GM21515 (cell line): ENCODE data around the gene CAPN8.
"Not testable (repeated sequence)": the region's sequence is repeated elsewhere in the genome, so short reads cannot be mapped to it uniquely, and the experiment has no call there.

Experiments used
- ATAC-seq: cut with Tn5 transposase; IDR thresholded peaks from one replicate; pipeline ENCODE4 v1.9.1; 2021; ENCODE audit not compliant: unreplicated experiment

The CAPN8 gene

DNA sequence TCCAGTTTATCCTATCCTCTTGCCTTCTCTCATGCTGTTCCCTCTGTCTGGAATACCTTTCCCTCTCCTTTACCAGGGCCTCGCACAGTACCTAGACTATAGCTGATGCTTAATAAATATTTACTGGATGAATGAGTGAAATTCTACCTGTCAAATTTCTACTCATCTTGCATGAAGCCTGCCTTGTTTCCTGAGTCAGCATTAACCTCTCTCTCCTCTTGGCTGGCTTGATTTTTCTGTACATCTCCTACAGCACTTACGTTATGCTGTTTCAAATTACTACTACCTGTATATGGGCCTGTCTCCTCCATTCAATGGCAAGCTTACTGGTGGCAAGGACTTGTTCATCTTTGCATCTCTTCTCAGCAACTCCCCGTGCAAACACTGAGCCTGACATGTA lies 130.8 kb downstream of the CAPN8 start:
- ATAC-seq = no peak

DNA sequence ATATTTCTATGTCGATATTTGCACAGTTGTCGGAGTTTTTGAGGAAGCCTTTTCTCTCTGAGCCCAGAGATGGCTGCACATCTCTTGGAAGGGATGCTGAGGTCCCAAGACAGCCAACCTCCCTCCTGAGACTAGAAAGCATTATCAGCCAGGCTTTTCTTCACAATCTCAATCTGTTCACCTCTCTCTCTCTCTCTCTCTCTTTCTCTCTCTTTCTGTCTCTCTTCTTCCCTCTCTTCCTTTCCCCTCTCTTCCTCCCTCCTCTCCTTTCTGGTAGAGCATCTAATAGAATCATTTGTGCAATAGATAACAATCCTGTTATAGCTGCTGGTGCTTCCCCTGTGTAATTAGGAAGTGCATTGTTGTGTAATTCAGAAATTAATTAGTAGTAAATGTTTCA lies 131.8 kb downstream of the CAPN8 start:
- ATAC-seq = no peak

DNA sequence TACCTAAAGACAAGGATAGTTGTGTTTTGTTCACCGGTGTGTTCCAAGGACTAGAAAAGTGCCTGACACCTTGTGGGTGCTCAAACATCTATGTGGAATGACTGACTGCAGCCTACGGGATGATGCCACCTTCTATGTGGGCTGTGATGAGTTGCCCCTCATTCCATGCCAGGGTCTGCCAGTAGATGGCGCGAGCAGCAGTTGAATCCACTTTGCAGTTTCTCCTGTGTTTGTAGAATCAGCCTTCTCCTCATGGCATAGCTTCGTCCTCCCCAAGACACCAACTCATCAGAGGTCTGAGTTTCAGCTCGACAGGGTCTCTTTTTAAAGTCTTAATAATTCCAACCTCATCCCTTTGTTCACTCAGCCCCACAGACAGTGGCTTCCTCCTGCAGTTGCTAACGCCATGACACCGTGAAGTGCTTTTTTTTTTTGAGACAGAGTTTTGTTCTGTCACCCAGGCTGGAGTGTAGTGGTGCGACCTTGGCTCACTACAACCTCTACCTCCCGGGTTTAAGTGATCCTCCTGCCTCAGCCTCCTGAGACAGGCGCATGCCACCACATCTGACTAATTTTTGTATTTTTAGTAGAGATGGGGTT lies 133.7 kb downstream of the CAPN8 start:
- ATAC-seq = no peak

DNA sequence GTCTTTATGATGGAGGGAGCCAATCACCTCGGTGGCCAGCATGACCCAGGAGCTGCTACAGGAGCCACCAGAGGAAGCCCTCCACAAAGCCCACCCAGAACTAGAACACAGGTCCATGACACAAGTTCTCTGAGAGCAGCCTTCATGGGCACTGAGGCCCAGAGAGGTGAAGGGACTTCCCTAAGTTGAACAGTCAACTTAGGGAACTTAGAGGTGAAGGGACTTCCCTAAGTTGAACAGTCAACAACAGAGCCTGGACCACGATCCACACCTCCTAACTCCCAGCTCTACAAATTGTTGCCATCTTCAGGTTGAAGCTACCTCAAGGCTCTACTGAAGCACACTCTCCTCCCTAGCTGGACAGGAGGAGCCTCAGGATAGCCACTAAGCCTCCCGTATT lies 139.5 kb downstream of the CAPN8 start:
- ATAC-seq = no peak

DNA sequence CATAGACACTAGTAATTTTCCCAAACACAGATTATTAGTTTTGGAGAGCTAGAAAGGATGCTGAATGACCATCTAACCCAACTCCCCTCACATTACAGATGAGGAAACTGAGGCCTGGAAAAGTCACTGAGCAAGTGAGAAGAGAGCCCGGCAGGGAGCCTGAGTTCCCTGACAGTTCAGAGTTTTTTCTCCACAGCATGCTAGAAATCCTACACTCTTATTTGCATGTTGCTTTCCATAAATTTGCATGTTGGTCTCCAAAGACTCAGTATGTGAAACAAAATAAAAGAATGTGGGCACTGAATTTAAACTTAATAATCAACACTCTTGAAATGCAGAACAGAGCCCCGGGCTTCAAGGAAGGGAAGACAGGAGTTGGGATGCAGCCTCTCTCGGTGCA lies 140.0 kb downstream of the CAPN8 start:
- no peak for ATAC-seq

DNA sequence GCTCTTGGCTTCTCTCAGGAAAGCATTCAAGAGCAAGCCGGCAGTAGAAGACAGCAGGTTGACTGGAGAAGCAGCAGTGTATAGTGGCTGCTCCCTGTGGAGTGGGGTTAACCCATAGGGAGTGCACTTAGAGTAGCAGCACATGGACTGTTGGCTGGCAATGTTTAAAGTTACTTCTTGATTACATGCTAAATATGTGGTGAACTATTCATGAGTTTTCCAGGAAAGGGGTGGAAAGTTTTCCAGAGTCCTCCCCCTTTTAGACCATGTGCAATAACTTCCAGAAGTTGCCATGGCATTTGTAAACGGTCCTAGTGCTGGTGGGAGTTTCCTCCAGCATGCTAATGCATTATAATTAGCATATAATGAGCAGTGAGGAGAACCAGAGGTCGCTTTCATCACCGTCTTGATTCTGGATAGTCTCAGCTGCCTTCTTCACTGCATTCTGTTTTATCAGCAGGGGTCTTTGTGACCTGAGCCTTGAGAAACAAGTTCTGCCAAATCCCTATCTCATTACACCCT lies 140.5 kb downstream of the CAPN8 start:
- ATAC-seq = no peak

DNA sequence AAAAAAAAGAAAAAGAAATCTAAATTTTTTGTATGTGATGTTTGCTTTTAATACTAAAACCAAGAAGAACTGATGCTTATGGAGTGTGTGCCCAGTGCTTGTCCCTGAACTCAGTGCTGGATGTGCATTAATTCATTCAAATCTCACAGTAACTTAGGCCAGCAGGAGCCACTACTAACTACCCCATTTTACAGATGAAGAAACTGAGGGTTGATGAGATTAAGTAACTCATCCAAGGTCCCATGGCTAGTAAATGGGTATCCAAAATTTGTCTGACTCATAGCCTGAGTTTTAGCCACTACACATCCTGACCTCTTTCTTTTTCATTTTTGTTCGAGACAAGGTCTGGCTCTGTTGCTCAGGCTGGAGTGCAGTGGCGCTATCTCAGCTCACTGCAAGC lies 144.4 kb downstream of the CAPN8 start:
- no peak for ATAC-seq

DNA sequence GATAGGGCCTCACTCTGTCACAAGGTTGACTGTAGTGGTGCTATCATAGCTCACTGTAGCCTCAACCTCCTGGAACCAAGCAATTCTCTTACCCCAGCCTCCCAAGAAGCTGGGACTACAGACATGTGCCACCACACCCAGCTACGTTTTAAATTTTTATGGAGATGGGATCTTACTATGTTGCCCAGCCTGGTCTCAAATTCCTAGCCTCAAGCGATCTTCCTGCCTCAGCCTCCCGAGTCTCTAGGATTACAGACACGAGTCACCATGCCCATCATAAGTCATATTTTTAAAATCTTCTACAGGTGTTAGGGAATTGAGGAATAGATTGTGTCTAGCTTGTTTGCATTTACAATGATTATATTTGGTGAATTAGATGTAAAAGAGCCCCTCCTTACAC lies 145.3 kb downstream of the CAPN8 start:
- no peak for ATAC-seq

DNA sequence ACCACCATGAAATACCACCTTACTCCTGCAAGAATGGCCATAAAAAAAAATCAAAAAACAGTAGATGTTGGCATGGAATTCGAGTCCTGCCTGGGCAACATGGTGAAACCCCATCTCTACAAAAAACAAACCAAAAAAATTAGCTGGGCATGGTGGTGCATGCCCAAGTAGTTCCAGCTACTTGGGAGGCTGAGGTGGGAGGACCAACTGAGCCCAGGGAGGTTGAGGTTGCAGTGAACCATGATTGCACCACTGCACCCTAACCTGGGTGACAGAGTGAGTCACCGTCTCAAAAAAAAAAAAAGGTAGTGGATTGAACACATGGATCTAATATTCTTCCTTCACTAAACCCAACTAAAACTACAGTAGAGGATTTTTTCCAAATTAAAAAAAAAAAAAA lies 146.4 kb downstream of the CAPN8 start:
- ATAC-seq = no peak

DNA sequence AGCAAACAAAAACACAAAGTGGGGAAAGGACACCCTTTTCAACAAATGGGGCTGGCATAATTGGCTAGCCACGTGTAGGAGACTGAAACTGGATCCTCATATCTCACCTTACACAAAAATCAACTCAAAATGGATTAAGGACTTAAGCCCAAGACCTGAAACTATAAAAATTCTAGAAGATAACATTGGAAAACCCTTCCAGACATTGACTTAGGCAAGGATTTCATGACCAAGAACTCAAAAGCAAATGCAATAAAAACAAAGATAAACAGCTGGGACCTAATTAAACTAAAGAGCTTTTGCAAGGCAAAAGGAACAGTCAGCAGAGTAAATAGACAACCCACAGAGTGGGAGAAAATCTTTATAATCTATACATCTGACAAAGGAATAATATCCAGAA lies 146.9 kb downstream of the CAPN8 start:
- ATAC-seq = not testable (repeated sequence)

DNA sequence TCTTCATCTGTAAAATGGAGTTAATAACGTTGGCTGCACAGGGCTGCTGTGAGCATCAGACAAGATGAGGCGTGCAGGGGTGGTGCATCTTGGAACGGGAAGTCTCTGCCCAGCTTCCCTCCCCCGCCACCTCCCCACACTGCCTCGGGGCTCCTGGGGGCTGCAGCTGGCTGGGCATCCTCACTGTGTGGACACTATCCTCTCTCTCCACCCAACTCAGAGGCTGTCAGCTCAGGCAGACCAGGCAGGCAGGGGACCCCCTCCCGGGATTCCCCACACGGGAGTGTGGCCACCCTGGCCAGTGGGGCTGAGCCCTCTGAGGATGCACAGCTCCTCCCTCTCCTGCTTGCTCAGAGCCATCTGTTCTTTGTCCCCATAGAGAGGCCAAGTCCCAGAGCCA lies 149.6 kb downstream of the CAPN8 start:
- ATAC-seq = no peak

DNA sequence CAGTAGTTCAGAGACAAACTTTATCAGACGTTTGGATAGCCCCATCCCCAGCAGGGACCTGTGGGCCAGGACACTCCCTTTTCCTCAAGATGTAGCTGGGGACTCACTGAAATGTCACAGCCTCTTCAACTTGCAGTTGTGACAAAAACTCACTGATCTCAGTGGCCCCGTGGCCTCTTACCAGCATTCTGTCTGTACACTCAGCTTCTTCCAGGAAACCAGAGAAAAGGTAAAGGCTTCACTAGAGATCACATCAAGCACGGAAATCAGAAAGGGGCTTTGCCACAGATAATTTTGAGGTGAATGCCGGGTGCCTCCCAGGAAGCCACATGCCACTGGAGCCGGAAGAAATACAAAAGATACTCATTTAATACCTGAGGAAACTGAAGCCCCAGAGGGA lies 150.1 kb downstream of the CAPN8 start:
- no peak for ATAC-seq

DNA sequence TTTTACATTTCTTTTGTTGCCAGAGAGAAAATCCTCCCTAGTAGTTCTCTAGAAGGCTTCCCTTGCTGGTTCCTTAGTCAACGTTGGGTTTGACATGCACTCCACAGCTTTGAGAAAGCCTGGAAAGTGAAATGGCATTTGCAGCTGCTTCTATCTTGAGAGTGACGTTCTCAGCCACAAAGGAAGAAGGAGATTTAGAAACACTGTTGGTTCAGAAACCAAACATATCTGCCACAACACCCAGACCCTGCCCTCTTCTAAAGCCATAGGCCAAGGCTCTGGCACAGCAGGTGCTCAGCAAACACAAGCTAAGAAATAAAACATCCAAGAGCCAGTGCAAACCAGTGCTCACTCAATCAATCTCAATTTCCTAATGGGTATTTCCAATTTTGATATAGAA lies 150.9 kb downstream of the CAPN8 start:
- no peak for ATAC-seq

DNA sequence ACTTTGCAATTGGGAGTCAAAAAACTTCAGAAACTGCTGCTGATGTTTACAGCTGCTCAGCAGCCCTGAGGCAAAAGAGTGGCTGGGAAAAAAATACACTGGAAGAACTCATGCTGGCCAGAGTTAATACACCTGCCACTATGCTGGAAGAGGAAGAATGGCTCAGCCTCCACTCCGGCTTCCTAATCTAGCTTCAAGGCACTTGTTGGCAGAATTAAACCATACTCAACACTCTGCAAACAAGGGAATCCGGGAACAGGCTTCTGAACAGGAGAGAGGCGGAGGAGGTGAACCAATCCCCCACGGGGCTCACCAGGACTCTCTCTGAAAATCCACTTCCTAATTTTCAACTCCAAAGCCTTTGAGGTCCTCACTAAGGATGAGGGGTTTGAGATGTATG lies 152.2 kb downstream of the CAPN8 start:
- ATAC-seq = no peak

DNA sequence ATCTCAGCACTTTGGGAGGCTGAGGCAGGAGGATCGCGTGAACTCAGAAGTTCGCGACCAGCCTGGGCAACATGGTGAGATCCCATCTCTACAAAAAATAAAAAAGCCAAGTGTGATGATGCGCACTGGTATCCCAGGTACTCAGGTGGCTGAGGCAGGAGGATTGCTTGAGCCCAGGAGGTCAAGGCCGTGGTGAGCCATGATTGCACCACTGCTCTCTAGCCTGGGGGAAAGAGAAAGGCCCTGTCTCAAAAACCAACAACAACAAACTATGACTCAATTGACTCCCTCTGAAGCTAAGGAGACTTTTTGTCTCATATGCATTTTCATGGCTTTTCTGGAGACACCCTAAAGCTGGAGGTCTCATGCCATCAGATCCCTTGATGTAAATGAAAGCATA lies 153.4 kb downstream of the CAPN8 start:
- ATAC-seq = no peak

DNA sequence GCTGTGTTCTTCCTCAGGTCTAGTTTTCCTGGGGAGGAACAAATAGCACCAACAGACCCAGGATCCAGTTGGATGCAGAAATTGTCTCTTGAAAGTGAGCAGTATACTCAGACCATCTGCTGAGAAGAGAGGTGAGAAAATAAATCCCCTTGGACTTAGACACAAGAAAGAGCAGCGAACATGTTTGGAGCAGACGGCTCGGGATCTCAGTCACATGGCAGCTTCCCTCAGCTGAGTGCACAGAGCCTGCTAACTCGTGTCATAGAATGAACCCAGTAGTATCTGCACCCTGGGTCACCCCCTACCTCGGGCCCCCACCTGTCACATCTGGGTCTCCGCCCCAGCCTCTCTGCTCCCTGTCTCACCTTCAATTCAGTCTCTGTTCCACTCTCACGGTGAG lies 156.7 kb downstream of the CAPN8 start:
- ATAC-seq = no peak

DNA sequence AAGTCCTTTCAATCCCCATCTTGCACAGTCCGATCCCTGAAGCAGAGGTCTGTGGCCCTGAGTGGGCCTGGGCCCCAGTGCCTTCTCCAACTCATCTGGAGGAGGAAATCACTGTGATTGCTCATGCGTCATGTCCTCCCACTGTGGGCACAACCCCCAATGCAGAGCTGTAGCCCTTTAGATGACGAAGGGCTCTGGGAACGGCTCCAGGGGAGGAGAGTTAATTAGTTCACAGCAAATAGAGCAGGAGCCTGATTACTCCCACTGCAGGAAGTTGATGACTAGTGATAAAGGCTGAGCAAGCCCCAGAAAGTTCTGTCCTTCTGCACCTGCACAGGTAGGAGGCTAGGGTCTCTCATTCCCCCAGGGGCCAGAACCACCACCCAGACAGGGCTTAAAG lies 160.8 kb downstream of the CAPN8 start:
- ATAC-seq = no peak

DNA sequence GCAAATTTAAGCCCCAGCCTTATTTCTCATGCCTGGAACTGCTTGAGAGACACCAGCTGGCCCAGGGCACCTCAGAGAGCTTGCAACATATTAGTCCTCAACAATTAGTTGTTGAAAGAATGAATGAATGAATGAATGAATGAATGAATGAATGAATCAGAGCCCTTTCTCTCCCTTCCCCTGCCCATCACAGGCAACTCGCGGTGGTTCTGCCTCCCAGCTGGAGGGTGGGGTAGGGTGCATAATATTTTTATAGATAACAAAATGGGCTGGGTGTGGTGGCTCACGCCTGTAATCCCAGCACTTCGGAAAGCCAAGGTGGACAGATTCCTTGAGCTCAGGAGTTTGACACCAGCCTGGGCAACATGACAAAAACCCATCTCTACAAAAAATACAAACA lies 162.2 kb downstream of the CAPN8 start:
- ATAC-seq = no peak

DNA sequence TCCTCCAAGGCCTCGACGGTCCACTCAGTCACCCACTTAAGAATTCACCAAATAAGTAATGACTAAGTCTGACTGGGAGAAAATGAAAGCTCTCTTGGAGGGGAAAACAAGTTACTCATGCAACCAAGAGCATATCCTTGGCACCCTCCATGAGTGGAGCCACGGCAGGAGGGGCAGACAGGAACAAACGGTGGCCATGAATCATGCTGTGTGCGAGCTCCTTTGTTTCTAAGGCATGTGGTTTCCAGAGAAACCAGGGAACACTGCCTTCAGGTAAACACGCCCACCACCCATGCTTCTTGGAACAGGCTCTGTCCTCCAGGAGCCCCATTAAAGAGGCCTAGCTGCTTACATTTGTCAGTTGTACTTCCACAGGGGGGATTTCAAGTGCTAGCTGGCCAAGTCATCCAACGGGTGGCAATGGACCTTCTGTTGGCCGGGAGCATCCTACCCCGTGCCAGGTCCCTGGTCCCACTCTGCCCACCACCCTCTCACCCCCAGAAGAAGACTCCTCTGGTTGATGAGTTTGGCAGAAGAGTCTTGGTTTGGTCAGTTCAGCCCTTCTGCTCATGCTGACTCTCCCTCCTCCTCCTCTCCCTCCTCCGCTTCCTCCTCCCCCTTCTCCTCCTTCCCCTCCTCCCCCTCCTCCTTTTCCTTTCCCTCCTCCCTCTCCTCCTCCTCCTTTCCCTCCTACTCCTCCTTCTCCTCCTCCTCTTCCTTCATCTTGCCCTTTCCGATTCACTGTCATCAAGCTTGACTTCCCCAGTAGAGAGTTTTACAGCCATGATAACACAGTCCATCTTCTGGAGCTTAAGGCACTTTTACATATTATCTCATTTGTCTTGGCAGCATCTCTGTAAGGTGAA lies 164.7 kb downstream of the CAPN8 start:
- ATAC-seq = no peak

DNA sequence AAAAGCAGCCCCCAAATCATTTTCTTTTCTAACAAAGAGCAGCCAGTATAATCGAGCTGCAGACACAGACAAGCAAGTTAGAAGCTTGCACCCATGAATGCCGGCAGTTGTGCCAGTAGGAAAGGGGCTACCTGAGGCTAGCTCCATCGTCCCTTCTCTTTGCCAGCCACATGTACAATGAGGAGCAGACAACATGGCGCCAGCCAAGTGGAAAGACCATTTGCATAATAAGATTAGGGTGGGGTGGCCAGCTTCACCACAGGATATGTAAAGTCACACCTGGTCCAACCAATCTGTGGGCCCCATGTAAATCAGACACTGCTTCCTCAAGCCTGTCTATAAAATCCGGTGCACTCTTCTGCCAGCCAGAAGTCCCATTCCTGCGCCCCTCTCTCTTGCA lies 168.6 kb downstream of the CAPN8 start:
- ATAC-seq = no peak

DNA sequence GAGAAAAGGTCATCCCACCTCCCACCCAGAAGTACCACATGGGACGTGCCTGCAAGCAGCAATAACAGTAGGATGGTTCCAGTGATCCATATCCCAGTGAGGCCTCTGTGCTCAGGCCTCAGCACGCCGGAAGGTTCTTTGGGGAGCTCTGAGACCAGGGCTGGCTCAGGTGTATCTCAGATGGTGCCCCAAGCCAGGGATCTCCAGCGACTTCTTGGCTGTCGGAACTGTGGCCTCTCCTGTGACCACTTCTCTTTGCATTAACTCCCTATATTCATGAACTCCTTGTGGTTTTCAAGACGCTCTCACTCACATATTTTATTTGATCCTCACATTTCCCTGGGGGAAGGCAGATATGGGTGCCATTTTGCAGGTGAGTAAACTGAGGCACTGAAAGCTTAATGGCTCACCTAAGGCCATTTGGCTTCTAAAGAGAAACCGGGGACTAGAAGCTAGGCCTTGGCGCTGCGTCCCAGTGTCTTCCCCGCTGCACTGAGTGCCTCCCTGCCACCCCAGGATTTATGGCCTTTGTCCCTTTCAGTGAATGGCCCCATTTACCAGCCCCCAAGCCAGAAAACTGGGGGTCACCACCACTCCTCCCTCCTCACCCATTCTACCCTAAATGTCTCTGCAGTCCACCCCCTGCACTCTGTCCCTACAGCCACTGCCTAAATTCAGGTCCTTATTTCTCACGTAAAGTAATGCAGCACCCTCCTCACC lies 170.4 kb downstream of the CAPN8 start:
- no peak for ATAC-seq

DNA sequence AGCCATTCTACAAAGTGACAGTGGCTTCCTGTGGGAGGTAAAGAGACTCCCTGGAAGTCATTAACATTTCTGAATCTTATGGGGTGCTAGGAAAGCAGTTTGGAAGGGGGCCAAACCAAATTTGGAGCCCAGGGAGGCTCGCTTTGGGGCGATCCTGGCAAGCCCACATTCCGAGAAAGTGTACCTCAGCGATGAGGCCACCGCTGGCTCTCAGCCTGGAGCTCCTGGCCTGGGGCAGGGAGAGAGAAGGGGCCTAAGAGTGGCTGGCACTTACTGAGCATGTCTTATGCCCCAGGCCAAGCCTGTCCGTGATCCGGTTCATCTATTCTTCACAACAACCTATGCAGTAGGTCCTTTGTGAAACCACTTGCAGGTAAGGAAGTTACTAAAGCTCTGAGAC lies 173.5 kb downstream of the CAPN8 start:
- no peak for ATAC-seq
